ENCODE measurements around the gene GMFB.
"Not testable (repeated sequence)": the region's sequence is repeated elsewhere in the genome, so short reads cannot be mapped to it uniquely, and the experiment has no call there.

Gene GMFB

GRCh38 chr14:54451121-54451601 is 37.6 kb downstream of the GMFB start:
- DNase-seq (ENCODE audit: extremely low read depth, low read depth): no peak
- TF ChIP-seq CTCF (IDR thresholded peaks at IDR 0.05; ENCODE audit: low read depth, low read length): no peak

GRCh38 chr14:54450535-54450934 is 38.2 kb downstream of the GMFB start:
- TF ChIP-seq CTCF (IDR thresholded peaks at IDR 0.05; ENCODE audit: low read depth, low read length): no peak
- peak; percentile 44 for DNase-seq (ENCODE audit: extremely low read depth, low read depth)

- TF ChIP-seq CTCF (IDR thresholded peaks at IDR 0.05; ENCODE audit: low read depth, low read length): no peak
- DNase-seq (ENCODE audit: extremely low read depth, low read depth): no peak
Measured at GRCh38 chr14:54447231-54447692, 41.5 kb downstream of the GMFB start.

GRCh38 chr14:54446161-54446693 is 42.6 kb downstream of the GMFB start:
- no peak for TF ChIP-seq CTCF (IDR thresholded peaks at IDR 0.05; ENCODE audit: low read depth, low read length)
- no peak for DNase-seq (ENCODE audit: extremely low read depth, low read depth)

GRCh38 chr14:54444681-54445080 is 44.1 kb downstream of the GMFB start:
- DNase-seq (ENCODE audit: extremely low read depth, low read depth): peak; percentile 95
- TF ChIP-seq CTCF (IDR thresholded peaks at IDR 0.05; ENCODE audit: low read depth, low read length): no peak

- no peak for DNase-seq (ENCODE audit: extremely low read depth, low read depth)
- no peak for TF ChIP-seq CTCF (IDR thresholded peaks at IDR 0.05; ENCODE audit: low read depth, low read length)
Measured at GRCh38 chr14:54443981-54444380, 44.8 kb downstream of the GMFB start.

- DNase-seq (ENCODE audit: extremely low read depth, low read depth): not testable (repeated sequence)
Measured at GRCh38 chr14:54442961-54443360, 45.8 kb downstream of the GMFB start.

Data from AG09319 (cell line).